C4-2B (cell line): ENCODE data around the gene OR4F6.
"Not testable (repeated sequence)": the region's sequence is repeated elsewhere in the genome, so short reads cannot be mapped to it uniquely, and the experiment has no call there.

ENCODE experiments used
- CTCF ChIP-seq: fragments of 450-650 bp; conservative IDR thresholded peaks from 2 replicates; pipeline ENCODE4 v1.5.1; 2017; ENCODE audit warnings: mild to moderate bottlenecking
- ZFX ChIP-seq: fragments of 450-650 bp; IDR thresholded peaks from 2 replicates; pipeline ENCODE4 v1.6.1; 2017

- TF ChIP-seq CTCF, ZFX: not testable (repeated sequence)
Measured at GRCh38 chr15:101764669-101765339, 38.5 kb upstream of the OR4F6 start.
